GM20000 (cell line): ENCODE data around the gene RGMB.
A peak's percentile ranks its signal among the peaks of the same experiment; 100 is the strongest.

Experiments used
- DNase-seq: peaks from one replicate; pipeline ENCODE4 v3.0.0; 2012; ENCODE audit warnings: low spot score
- TF ChIP-seq, protein P1 (sequence below): IDR thresholded peaks from 2 replicates; pipeline ENCODE4 v1.5.1; 2012; ENCODE audit warnings: mild to moderate bottlenecking, control low read depth; ENCODE audit errors: extremely low read depth, missing control alignments

RGMB gene

DNA sequence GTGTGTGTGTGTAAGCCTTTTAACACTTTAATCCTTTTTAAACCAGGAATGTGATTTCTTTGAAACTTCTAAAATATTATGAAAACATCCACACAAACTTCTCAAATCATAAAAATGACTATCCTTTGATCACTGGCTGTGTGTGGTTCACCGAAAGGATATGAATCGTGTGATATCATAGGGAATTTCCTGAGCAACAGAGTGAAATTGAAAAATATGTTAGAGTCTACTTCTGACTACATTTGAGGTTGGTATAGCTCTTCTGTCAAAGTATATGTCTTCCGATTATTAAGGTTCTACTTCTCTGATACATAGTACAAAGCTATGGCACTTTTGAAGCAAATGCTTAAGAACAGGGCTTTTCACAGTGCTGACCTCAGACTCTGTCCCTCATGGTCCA is 40.3 kb downstream of the RGMB start:
- peak; percentile 24 for DNase-seq
- TF ChIP-seq, protein P1, sequence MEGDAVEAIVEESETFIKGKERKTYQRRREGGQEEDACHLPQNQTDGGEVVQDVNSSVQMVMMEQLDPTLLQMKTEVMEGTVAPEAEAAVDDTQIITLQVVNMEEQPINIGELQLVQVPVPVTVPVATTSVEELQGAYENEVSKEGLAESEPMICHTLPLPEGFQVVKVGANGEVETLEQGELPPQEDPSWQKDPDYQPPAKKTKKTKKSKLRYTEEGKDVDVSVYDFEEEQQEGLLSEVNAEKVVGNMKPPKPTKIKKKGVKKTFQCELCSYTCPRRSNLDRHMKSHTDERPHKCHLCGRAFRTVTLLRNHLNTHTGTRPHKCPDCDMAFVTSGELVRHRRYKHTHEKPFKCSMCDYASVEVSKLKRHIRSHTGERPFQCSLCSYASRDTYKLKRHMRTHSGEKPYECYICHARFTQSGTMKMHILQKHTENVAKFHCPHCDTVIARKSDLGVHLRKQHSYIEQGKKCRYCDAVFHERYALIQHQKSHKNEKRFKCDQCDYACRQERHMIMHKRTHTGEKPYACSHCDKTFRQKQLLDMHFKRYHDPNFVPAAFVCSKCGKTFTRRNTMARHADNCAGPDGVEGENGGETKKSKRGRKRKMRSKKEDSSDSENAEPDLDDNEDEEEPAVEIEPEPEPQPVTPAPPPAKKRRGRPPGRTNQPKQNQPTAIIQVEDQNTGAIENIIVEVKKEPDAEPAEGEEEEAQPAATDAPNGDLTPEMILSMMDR: no peak

DNA sequence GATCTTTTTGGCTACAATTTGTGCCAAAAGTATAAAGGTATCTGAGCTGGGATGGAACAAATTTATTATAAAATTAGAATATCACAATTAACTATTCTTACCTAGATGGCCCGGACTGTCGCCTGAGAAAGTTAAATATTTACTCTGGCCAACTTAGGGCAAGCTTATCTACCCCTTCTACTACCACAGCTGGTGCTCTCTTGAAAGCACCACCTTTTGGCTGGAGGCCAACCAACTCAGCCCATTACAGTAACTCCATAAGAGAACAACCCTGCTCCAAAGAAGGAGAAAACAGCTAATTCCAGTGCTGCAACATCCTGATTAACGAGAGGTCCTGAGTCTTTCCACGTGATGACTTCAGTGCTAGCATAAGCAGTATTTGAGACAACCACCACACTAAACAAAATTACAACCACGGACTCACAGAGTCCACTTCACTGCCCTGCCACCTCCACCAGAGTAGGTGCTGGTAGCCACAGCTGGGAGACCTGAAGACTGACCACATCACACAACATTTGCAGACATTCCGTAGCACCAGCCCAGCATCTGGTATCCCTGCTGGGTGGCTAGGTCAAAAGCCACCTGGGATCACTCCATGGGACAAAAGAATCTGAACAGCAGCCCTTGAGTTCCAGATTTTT is 43.2 kb downstream of the RGMB start:
- TF ChIP-seq, protein P1: no peak
- no peak for DNase-seq

DNA sequence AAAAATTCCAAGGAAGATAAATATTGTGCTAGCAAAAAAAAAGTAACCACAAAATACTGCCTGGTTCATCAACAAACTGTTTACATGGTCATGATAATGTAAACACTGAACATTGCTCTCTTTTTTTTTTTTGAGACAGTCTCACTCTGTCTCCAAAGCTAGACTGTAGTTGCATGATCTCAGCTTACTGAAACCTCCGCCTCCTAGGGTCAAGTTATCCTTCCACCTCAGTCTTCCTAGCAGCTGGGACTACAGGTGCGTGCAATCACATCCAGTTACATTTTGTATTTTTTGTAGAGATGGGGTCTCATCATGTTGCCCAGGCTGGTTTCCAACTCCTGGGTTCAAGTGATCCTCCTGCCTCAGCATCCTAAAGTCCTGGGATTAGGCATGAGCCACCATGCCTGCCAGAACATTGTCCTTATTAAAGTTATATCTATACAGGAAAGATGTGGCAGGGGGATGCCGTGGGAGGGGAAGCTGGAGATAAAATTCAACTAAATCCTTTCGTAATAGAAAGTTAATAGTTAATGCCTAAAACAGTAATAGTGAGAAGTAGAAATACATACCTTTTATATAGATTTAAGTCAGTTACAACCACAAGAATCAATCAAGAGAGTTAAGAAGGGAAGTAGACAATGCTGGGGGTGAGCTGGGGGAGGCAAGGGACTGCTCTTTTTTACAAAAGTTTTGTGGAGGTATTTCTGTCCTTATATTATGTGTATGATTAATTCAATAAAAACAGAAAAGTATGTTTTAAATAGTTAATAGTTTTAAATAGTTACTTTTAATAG is 52.3 kb downstream of the RGMB start:
- TF ChIP-seq, protein P1: no peak
- no peak for DNase-seq

DNA sequence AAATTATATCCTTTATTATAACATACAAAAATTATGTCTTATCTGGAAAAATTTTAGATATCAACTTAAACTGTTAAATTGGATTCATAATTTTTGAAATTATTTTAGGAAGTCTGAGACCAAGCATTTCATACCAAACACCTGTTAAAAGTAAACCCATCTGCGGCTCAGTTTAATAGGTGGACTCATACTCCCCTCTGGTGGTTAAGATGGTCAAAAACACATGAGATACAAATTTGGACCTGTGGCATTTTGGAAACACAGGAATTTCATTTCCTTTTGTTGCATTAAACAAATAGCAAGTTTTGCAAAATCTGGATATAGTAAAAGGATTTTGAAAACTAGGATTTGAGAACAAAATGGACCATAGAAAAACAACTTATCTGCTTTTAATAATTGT is 53.7 kb downstream of the RGMB start:
- TF ChIP-seq, protein P1: no peak
- no peak for DNase-seq

DNA sequence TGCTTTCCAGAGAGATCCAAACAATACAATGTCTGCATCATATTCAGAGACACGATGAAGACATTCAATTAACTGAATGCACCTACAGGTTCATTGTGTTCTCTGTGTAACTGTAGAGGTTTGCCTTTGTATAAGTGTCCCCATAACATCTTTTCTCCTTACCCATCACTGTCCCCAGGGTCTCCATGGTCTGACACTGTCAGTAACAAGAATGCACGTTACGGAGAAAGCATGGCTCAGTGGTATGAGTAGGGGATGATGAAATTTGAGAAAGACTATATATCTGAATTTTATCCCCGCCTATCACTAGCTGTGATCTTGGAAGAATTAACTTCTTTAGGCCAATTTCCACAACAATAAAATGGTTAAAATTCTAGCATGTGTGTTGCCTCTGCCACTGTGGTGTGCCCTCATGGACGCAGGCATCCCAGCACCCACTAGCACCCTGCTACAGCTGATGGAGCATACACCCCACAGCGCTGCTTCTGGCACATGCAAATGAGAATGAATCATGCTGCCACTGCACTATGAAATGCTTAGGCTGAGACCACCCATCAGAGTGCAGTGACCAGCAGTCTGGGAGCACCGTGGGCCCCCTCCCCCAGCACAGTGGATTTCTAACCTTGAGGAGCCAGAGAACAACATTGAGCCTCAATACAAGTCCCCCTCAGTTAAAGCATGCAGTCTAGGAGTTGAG is 54.3 kb downstream of the RGMB start:
- no peak for DNase-seq
- TF ChIP-seq, protein P1: no peak

DNA sequence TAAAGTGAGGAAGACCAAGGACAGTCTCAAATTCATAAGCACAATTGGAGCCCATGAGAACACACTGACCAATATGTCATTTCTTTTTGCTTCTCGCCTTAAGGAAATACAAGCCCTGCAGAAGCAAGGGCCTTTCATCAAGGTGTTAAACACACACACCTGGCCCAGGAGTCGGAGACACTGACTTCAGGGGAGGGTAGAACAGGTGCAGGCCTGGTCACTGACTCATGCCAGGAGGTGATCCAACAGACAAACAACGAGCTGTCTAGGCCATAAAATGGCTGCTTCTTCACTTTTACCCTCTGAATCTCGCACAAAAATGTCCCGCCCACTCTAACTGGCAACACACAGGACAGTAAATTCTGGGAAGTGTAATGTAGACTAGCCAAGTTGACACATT is 62.7 kb downstream of the RGMB start:
- no peak for DNase-seq
- TF ChIP-seq, protein P1: no peak
